ENCODE data around the gene ENPP6.

Gene ENPP6

DNA sequence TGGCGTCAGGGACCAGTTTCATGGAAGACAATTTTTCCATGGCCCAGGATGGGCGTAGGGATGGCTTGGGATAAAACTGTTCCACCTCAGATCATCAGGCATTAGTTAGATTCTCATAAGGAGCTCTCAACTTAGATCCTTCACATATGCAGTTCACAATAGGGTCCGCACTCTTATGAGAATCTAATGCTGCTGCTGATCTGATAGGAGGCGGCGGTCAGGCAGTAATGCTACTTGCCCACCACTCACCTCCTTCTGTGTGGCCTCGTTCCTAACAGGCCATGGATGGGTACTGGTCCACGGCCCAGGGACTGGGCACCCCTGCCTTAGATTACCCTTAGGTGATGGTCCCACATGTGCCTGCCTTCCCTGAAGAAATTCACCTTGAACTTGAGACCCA, 28.8 kb upstream of the ENPP6 start:
- DNase-seq (ENCODE audit: low read depth, low spot score): no peak
- H3K4me3 ChIP-seq (ENCODE audit: low read depth, low read length): no peak overlapping the region
- TF ChIP-seq, protein P1, sequence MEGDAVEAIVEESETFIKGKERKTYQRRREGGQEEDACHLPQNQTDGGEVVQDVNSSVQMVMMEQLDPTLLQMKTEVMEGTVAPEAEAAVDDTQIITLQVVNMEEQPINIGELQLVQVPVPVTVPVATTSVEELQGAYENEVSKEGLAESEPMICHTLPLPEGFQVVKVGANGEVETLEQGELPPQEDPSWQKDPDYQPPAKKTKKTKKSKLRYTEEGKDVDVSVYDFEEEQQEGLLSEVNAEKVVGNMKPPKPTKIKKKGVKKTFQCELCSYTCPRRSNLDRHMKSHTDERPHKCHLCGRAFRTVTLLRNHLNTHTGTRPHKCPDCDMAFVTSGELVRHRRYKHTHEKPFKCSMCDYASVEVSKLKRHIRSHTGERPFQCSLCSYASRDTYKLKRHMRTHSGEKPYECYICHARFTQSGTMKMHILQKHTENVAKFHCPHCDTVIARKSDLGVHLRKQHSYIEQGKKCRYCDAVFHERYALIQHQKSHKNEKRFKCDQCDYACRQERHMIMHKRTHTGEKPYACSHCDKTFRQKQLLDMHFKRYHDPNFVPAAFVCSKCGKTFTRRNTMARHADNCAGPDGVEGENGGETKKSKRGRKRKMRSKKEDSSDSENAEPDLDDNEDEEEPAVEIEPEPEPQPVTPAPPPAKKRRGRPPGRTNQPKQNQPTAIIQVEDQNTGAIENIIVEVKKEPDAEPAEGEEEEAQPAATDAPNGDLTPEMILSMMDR (IDR thresholded peaks at IDR 0.05; ENCODE audit: insufficient read depth, low read length, missing control alignments): no peak
- CTCF ChIA-PET: interaction anchor here (0.8 to 1.8 kb wide), 2 partner anchors 18 to 406 kb away, joined by 3 to 4 read pairs; no protein-coding TSS in a partner anchor
- POLR2A ChIA-PET: no interaction called here

DNA sequence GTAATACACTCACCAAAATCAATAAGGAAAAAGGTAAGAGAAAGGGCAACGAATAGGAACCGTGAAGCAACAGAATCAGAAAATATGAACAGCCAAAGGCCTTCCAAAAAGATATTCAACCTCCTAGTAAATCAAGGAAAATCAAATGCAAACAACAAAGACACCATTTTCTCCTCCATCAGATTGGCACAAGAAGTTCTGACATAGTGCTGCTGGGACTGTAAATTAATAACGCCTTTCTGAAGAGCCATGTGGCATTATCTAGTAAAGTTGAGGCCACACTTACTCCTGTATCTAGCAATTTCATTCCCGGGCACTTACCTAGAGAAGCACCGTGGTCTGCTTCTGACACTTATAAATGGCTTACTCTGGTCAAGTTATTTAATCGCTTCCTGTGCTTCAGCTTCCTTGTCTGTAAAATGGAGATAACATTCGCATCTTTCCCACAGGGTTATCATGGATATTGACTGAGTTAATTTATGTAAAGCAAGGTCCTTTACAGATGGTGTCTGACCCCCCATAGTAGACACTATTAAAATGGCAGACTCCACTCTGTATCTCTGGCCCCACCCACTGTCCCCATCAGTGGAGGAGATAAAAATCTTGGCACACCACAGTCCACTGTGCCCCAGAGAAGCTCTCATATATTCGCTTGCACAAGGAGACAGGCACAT, 20.5 kb upstream of the ENPP6 start:
- CTCF ChIA-PET: interaction anchor here (1.4 kb wide), 1 partner anchor 13 kb away, joined by 6 read pairs; no protein-coding TSS in a partner anchor
- TF ChIP-seq, protein P1 (IDR thresholded peaks at IDR 0.05; ENCODE audit: insufficient read depth, low read length, missing control alignments): no peak
- DNase-seq (ENCODE audit: low read depth, low spot score): no peak
- POLR2A ChIA-PET: no interaction called here
- no peak overlapping the region for H3K4me3 ChIP-seq (ENCODE audit: low read depth, low read length)

DNA sequence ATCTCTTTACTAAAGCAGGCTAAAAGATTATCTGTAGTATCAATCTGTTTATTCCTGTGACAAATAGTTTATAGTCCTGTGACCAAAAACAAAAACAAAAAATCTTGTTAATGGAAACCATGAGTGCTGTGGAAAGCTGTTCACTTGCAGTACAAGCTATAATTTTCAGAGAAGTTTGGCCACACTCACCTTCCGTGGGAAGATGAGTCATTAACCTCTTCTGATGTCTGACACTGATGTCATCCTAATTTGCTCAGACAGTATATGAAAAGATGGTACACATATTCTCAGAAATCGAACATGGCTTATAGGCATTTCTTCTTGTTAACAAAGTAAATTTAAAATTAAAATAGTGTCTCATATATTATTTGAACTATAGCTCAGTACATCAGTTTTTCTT, 19.9 kb upstream of the ENPP6 start:
- no peak for DNase-seq (ENCODE audit: low read depth, low spot score)
- TF ChIP-seq, protein P1 (IDR thresholded peaks at IDR 0.05; ENCODE audit: insufficient read depth, low read length, missing control alignments): no peak
- no peak overlapping the region for H3K4me3 ChIP-seq (ENCODE audit: low read depth, low read length)
- POLR2A ChIA-PET: no interaction called here
- CTCF ChIA-PET: interaction anchor here (1.0 to 1.4 kb wide), 2 partner anchors 14 to 26 kb away, joined by 3 to 6 read pairs; no protein-coding TSS in a partner anchor

DNA sequence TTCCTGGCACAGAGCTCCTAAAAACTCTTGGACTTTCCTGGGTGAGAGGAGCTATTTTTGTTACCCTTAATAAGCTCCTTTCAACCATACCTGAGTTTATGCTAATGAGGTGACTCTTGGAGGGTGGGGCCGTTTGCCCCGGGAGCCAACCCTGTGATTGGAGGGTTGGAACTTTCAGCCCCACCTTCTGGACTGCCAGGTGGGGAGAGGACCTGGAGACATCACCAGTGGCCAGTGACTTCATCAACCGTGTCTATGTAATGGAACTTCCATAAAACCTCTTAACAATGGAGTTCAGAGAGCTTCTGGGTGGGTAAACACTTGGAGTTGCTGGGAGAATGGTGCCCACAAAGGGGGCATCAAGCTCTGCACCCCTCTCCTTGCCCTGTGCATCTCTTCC, 17.9 kb upstream of the ENPP6 start:
- ChIA-PET POLR2A (no interaction called here), CTCF (no interaction called here)
- TF ChIP-seq, protein P1 (IDR thresholded peaks at IDR 0.05; ENCODE audit: insufficient read depth, low read length, missing control alignments): no peak
- DNase-seq (ENCODE audit: low read depth, low spot score): no peak
- no peak overlapping the region for H3K4me3 ChIP-seq (ENCODE audit: low read depth, low read length)

DNA sequence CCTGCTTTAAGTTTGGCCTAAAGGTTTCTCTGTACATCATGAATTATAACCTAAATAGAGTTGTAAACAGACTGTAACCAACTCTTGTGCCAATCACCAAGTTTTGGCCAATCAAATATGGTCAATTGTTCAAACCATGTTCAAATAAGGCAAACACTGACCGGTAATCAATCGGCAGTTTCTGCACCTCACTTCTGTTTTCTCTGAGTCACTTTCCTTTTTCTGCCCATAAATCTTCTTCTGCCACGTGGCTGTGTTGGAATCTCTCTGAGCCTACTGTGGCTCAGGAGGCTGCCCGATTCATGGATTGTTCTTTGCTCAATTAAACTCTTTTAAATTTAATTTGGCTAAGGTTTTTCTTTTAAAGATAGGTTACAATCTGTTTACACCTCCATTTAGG, 16.5 kb upstream of the ENPP6 start:
- DNase-seq (ENCODE audit: low read depth, low spot score): no peak
- TF ChIP-seq, protein P1 (IDR thresholded peaks at IDR 0.05; ENCODE audit: insufficient read depth, low read length, missing control alignments): no peak
- H3K4me3 ChIP-seq (ENCODE audit: low read depth, low read length): no peak overlapping the region
- CTCF ChIA-PET: no interaction called here
- POLR2A ChIA-PET: no interaction called here

DNA sequence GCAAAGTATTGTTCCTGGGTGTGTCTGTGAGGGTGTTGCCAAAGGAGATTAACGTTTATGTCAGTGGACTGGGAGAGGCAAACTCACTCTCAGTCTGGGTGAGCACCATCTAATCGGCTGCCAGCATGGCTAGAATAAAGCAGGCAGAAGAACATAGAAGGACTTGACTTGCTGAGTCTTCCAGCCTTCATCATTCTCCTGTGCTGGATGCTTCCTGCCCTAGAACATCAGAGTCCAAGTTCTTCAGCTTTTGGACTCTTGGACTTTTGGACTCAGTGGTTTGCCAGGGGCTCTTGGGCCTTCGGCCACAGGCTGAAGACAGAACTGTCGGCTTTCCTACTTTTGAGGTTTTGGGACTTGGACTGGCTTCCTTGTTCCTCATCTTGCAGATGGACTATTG, 15.3 kb upstream of the ENPP6 start:
- DNase-seq (ENCODE audit: low read depth, low spot score): no peak
- H3K4me3 ChIP-seq (ENCODE audit: low read depth, low read length): no peak overlapping the region
- ChIA-PET CTCF (no interaction called here), POLR2A (no interaction called here)
- TF ChIP-seq, protein P1 (IDR thresholded peaks at IDR 0.05; ENCODE audit: insufficient read depth, low read length, missing control alignments): no peak

Measured in AG04449 (cell line).